Hematopoietic multipotent progenitor cell treated with erythropoietin and hydrocortisone succinate and interleukin-3 and kit ligand, for 15 days (in vitro differentiated cells): ENCODE results near the gene NECTIN3.

Source experiments
- DNase-seq: peaks from one replicate; pipeline ENCODE4 v3.0.0-alpha.2; 2015; ENCODE audit warnings: low spot score

NECTIN3 gene

GRCh38 chr3:111071257-111072030, at the start of gene NECTIN3:
Gene NECTIN3, plus strand, starts transcription at chr3:111071816. Its CDS starts 202 bp downstream, at chr3:111072018.
- no peak for DNase-seq

GRCh38 chr3:111027868-111028267, 43.7 kb upstream of the NECTIN3 start:
- DNase-seq: no peak

GRCh38 chr3:111031538-111031937, 40.1 kb upstream of the NECTIN3 start:
- DNase-seq: no peak

GRCh38 chr3:111032677-111033076, 38.9 kb upstream of the NECTIN3 start:
- no peak for DNase-seq

- no peak for DNase-seq
Observed at GRCh38 chr3:111033470-111034050, 38.1 kb upstream of the NECTIN3 start.

- no peak for DNase-seq
Observed at GRCh38 chr3:111035316-111035715, 36.3 kb upstream of the NECTIN3 start.

GRCh38 chr3:111035902-111036301, 35.7 kb upstream of the NECTIN3 start:
- no peak for DNase-seq

GRCh38 chr3:111040959-111041358, 30.7 kb upstream of the NECTIN3 start:
- DNase-seq: no peak

GRCh38 chr3:111045564-111045963, 26.1 kb upstream of the NECTIN3 start:
- no peak for DNase-seq

- no peak for DNase-seq
Observed at GRCh38 chr3:111047042-111047441, 24.6 kb upstream of the NECTIN3 start.

- DNase-seq: no peak
Observed at GRCh38 chr3:111047812-111048435, 23.7 kb upstream of the NECTIN3 start.

- DNase-seq: no peak
Observed at GRCh38 chr3:111051354-111051753, 20.3 kb upstream of the NECTIN3 start.

GRCh38 chr3:111068574-111068973, 3.0 kb upstream of the NECTIN3 start:
- DNase-seq: no peak

GRCh38 chr3:111069974-111070771, 1.4 kb upstream of the NECTIN3 start:
- no peak for DNase-seq

GRCh38 chr3:111070772-111071256, 802 bp upstream of the NECTIN3 start:
- DNase-seq: no peak

GRCh38 chr3:111072031-111072921, 660 bp downstream of the NECTIN3 start:
- DNase-seq: no peak

GRCh38 chr3:111073218-111073617, 1.6 kb downstream of the NECTIN3 start:
- DNase-seq: no peak

GRCh38 chr3:111076732-111077131, 5.1 kb downstream of the NECTIN3 start:
- no peak for DNase-seq

- DNase-seq: no peak
Observed at GRCh38 chr3:111077369-111077768, 5.8 kb downstream of the NECTIN3 start.

- DNase-seq: no peak
Observed at GRCh38 chr3:111080413-111080812, 8.8 kb downstream of the NECTIN3 start.

- no peak for DNase-seq
Observed at GRCh38 chr3:111081008-111081545, 9.5 kb downstream of the NECTIN3 start.
